RWPE1 (cell line): Measurements from ENCODE around the gene AKT2.

ENCODE experiments used
- CTCF ChIA-PET: fragments of 350-600 bp; sonication (Branson Sonifier 250); formaldehyde crosslinking; extraction: SDS; loops from one replicate; lab custom pipeline; 2021; lab: Yijun Ruan, JAX
- POLR2A ChIA-PET: fragments of 400-600 bp; formaldehyde crosslinking; extraction: SDS; loops from one replicate; lab custom pipeline; 2020; ENCODE audit warnings: antibody characterized with exemption; ENCODE audit not compliant: low non-redundant PET; lab: Yijun Ruan, JAX
- DNase-seq: peaks from one replicate; pipeline ENCODE4 v3.0.0; 2012; ENCODE audit warnings: low spot score
- H3K27ac ChIP-seq: fragments of 450-650 bp; 2 replicates; pipeline ENCODE4 v1.5.1; 2017
- TF ChIP-seq, protein P1 (sequence below): fragments of 450-650 bp; conservative IDR thresholded peaks from 2 replicates; pipeline ENCODE4 v1.5.1; 2017; ENCODE audit warnings: low read depth, mild to moderate bottlenecking

The AKT2 gene

GRCh38 chr19:40278361-40279035 lies 6.6 kb downstream of the AKT2 start:
- ChIA-PET POLR2A (no interaction called here), CTCF (interaction anchor here (0.5 to 1.3 kb wide), 3 partner anchors 105 to 1459 kb away, joined by 3 to 10 read pairs (median 5); no protein-coding TSS in a partner anchor)
- peak overlapping the region; percentile 36; the same call in 1 of the 2 replicates for H3K27ac ChIP-seq

GRCh38 chr19:40277356-40278059 lies 7.6 kb downstream of the AKT2 start:
- DNase-seq: no peak
- ChIA-PET CTCF (interaction anchor here (0.6 to 1.3 kb wide), 2 partner anchors 106 to 449 kb away, joined by 5 to 6 read pairs; no protein-coding TSS in a partner anchor), POLR2A (no interaction called here)
- TF ChIP-seq, protein P1, sequence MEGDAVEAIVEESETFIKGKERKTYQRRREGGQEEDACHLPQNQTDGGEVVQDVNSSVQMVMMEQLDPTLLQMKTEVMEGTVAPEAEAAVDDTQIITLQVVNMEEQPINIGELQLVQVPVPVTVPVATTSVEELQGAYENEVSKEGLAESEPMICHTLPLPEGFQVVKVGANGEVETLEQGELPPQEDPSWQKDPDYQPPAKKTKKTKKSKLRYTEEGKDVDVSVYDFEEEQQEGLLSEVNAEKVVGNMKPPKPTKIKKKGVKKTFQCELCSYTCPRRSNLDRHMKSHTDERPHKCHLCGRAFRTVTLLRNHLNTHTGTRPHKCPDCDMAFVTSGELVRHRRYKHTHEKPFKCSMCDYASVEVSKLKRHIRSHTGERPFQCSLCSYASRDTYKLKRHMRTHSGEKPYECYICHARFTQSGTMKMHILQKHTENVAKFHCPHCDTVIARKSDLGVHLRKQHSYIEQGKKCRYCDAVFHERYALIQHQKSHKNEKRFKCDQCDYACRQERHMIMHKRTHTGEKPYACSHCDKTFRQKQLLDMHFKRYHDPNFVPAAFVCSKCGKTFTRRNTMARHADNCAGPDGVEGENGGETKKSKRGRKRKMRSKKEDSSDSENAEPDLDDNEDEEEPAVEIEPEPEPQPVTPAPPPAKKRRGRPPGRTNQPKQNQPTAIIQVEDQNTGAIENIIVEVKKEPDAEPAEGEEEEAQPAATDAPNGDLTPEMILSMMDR: no peak
- H3K27ac ChIP-seq: peak overlapping the region; percentile 36

More at GRCh38 chr19:40278361-40279035, 6.6 kb downstream of the AKT2 start:
- DNase-seq: no peak
- TF ChIP-seq, protein P1: no peak

GRCh38 chr19:40274585-40275544 lies 10.3 kb downstream of the AKT2 start:
- POLR2A ChIA-PET: no interaction called here
- DNase-seq: no peak
- H3K27ac ChIP-seq: peak overlapping the region; percentile 32
- CTCF ChIA-PET: no interaction called here
- TF ChIP-seq, protein P1: no peak

- POLR2A ChIA-PET: no interaction called here
- DNase-seq: no peak
- H3K27ac ChIP-seq: peak overlapping the region; percentile 32
- TF ChIP-seq, protein P1: no peak
- CTCF ChIA-PET: interaction anchor here (0.5 to 0.7 kb wide), 2 partner anchors 10 to 325 kb away, joined by 3 read pairs; no protein-coding TSS in a partner anchor
Observed at GRCh38 chr19:40273469-40274360, 11.4 kb downstream of the AKT2 start.

GRCh38 chr19:40272261-40272660 lies 12.9 kb downstream of the AKT2 start:
- DNase-seq: no peak
- H3K27ac ChIP-seq: no peak overlapping the region
- TF ChIP-seq, protein P1: no peak
- ChIA-PET CTCF (no interaction called here), POLR2A (no interaction called here)
